ENCODE measurements around the gene ARHGAP11A.

Gene ARHGAP11A

GRCh38 chr15:32657198-32657883 is 42.0 kb downstream of the ARHGAP11A start:
- DNase-seq, result peak; percentile 32

- DNase-seq, result no peak
These were observed 42.6 kb downstream of the ARHGAP11A start for GRCh38 chr15:32657941-32658340.

- DNase-seq, result no peak
These were observed 44.2 kb downstream of the ARHGAP11A start for GRCh38 chr15:32659340-32660155.

- no peak for DNase-seq
These were observed 48.4 kb downstream of the ARHGAP11A start for GRCh38 chr15:32663671-32664070.

GRCh38 chr15:32664796-32665195 is 49.5 kb downstream of the ARHGAP11A start:
- DNase-seq, result no peak

GRCh38 chr15:32667321-32667720 is 52.0 kb downstream of the ARHGAP11A start:
- DNase-seq, result no peak

- DNase-seq, result no peak
These were observed 53.6 kb downstream of the ARHGAP11A start for GRCh38 chr15:32668942-32669341.

- DNase-seq, result no peak
These were observed 54.8 kb downstream of the ARHGAP11A start for GRCh38 chr15:32669896-32670611.

- DNase-seq, result no peak
These were observed 55.3 kb downstream of the ARHGAP11A start for GRCh38 chr15:32670623-32671022.

- DNase-seq, result no peak
These were observed 56.3 kb downstream of the ARHGAP11A start for GRCh38 chr15:32671339-32672325.

GRCh38 chr15:32674681-32675080 is 59.4 kb downstream of the ARHGAP11A start:
- DNase-seq, result no peak

- DNase-seq, result no peak
These were observed 60.2 kb downstream of the ARHGAP11A start for GRCh38 chr15:32675466-32675865.

- DNase-seq, result no peak
These were observed 60.9 kb downstream of the ARHGAP11A start for GRCh38 chr15:32676169-32676568.

- DNase-seq, result no peak
These were observed 62.0 kb downstream of the ARHGAP11A start for GRCh38 chr15:32677238-32677750.

- no peak for DNase-seq
These were observed 64.0 kb downstream of the ARHGAP11A start for GRCh38 chr15:32679298-32679690.

- DNase-seq, result no peak
These were observed 67.3 kb downstream of the ARHGAP11A start for GRCh38 chr15:32682569-32682968.

GRCh38 chr15:32682977-32683630 is 67.8 kb downstream of the ARHGAP11A start:
- no peak for DNase-seq

GRCh38 chr15:32683906-32684584 is 68.7 kb downstream of the ARHGAP11A start:
- DNase-seq, result no peak

GRCh38 chr15:32685576-32685975 is 70.3 kb downstream of the ARHGAP11A start:
- DNase-seq, result no peak

GRCh38 chr15:32687556-32687955 is 72.3 kb downstream of the ARHGAP11A start:
- DNase-seq, result no peak

GRCh38 chr15:32688151-32688639 is 72.9 kb downstream of the ARHGAP11A start:
- DNase-seq, result no peak

All from CD4-positive, alpha-beta T cell treated with Interleukin-10 for 1 hour (primary cell).